Fibroblast of mammary gland (primary cell): ENCODE data around the gene HMGCS1.
"Not testable (repeated sequence)": the region's sequence is repeated elsewhere in the genome, so short reads cannot be mapped to it uniquely, and the experiment has no call there.

Source experiments
- DNase-seq: peaks from one replicate; pipeline ENCODE4 v3.0.0-alpha.2; 2010; ENCODE audit warnings: low read depth
- H3K4me3 ChIP-seq: 2 replicates; pipeline ENCODE4 v1.5.1; 2011; ENCODE audit warnings: low read depth, mild to moderate bottlenecking, low read length, moderate library complexity; ENCODE audit not compliant: control insufficient read depth
- TF ChIP-seq, protein P1 (sequence below): conservative IDR thresholded peaks from 2 replicates; pipeline ENCODE4 v1.5.1; 2011; ENCODE audit warnings: low read depth, low read length, inconsistent platforms; ENCODE audit not compliant: control insufficient read depth, insufficient read depth

Gene HMGCS1

DNA sequence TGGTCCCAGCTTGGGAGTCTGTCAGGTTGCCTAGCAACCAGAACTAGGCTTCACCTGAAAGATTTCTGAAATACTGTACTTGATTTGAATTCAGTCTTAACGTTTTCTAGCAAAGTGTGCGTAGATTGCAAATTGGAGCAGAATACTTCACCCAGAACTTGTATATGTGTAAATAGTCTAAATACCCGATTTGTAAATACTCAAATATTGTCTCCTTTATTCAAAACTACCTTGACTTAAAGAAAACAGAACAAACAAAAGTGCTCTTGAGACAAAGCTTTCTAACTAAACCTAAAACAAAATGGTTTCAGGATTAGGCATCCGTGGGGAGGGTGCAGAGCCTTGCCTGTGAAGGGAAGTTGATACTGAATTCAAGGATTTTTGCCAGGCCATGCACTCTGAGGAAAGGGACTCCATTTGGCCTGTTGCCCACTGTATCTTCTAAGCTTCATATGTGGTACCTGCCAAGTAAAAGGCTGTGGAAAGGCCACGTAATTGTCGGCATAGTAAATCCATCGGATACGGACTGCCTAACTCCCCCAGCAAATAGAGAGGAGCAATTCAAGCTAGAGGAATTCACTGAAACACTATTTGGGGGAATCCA, 744 bp upstream of the HMGCS1 start:
- peak overlapping the region; percentile 37 for H3K4me3 ChIP-seq
- DNase-seq = peak; percentile 57
- TF ChIP-seq, protein P1, sequence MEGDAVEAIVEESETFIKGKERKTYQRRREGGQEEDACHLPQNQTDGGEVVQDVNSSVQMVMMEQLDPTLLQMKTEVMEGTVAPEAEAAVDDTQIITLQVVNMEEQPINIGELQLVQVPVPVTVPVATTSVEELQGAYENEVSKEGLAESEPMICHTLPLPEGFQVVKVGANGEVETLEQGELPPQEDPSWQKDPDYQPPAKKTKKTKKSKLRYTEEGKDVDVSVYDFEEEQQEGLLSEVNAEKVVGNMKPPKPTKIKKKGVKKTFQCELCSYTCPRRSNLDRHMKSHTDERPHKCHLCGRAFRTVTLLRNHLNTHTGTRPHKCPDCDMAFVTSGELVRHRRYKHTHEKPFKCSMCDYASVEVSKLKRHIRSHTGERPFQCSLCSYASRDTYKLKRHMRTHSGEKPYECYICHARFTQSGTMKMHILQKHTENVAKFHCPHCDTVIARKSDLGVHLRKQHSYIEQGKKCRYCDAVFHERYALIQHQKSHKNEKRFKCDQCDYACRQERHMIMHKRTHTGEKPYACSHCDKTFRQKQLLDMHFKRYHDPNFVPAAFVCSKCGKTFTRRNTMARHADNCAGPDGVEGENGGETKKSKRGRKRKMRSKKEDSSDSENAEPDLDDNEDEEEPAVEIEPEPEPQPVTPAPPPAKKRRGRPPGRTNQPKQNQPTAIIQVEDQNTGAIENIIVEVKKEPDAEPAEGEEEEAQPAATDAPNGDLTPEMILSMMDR = no peak

DNA sequence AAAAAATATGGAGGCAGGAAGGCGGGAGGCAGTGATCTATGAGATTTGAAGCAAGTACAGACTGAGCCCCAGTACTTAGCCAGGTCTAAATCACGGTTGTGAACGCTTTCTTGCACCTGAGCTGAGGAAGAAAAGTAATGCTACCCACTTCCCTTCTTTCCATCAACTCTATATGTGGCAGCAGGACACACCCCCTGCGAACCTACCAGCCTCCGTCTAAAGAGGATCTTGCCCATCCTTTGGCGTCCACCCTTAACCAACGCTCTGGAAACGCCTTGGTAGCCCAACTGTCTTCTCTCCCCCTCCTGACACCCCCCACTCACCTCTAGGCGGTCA, 545 bp downstream of the HMGCS1 start:
- TF ChIP-seq, protein P1 = no peak
- H3K4me3 ChIP-seq = peak overlapping the region; percentile 99
- no peak for DNase-seq

DNA sequence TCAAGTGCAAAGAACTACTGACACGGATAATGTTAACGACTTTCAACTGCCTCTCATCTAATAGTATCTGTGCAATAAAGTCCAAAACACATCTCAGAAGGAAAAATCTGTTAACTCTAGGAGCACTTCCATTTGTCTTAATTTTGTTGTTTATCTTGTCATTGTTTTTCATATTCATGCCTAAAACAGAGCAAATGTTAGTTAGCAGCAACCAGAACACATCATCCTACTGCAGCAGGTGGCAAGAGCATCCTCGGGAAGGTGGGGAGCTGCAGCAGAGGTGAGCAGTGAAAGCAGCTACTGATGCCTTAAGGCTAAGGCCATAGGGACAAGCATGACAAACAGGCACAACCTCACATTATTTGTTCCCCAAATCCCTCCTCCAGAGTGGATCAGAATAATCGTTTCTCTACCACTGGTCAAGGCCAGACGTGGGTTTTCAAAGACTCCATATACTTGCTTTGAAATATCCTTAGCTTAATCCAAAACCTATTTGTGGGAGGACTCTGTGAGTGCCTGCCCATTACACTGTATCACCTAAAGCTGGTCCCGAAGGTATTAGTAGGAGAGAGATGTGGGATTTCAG, 1.0 kb downstream of the HMGCS1 start:
- DNase-seq = no peak
- H3K4me3 ChIP-seq = peak overlapping the region; percentile 99
- TF ChIP-seq, protein P1 = no peak

GRCh38 chr5:43309637-43310036, 3.6 kb downstream of the HMGCS1 start:
- H3K4me3 ChIP-seq = peak overlapping the region; percentile 99

DNA sequence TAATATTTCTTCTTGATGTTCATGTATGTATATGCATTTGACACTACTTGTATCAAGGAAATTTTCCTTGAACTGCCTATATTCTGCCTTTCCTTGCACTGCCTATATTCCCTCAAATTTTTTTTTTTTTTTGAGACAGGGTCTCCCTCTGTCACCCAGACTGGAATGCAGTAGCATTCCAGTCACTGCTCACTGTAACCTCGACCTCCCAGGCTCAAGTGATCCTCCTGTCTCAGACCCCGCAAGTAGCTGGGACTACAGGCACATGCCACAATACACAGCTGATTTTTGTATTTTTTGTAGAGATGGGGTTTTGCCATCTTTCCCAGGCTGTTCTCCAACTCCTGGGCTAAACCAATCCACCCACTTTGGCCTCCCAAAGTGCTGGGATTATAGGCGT, 4.1 kb downstream of the HMGCS1 start:
- TF ChIP-seq, protein P1 = no peak
- DNase-seq = no peak
- H3K4me3 ChIP-seq = peak overlapping the region; percentile 15

More at GRCh38 chr5:43309637-43310036, 3.6 kb downstream of the HMGCS1 start:
- DNase-seq = no peak
- TF ChIP-seq, protein P1 = no peak

DNA sequence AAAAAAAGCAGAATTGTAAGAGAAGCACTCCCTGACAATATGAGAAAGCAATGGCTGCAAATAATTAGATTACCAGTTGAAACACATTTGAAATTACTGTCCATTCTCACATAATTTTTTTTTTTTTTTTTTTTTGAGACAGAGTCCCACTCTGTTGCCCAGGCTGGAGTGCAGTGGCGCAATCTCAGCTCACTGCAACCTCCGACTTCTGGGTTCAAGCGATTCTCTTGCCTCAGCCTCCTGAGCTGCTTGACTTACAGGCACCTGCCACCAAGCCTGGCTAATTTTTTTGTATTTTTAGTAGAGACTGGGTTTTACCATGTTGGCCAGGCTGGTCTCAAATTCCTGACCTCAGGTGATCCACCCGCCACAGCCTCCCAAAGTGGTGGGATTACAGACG, 6.3 kb downstream of the HMGCS1 start:
- not testable (repeated sequence) for DNase-seq, H3K4me3 ChIP-seq

DNA sequence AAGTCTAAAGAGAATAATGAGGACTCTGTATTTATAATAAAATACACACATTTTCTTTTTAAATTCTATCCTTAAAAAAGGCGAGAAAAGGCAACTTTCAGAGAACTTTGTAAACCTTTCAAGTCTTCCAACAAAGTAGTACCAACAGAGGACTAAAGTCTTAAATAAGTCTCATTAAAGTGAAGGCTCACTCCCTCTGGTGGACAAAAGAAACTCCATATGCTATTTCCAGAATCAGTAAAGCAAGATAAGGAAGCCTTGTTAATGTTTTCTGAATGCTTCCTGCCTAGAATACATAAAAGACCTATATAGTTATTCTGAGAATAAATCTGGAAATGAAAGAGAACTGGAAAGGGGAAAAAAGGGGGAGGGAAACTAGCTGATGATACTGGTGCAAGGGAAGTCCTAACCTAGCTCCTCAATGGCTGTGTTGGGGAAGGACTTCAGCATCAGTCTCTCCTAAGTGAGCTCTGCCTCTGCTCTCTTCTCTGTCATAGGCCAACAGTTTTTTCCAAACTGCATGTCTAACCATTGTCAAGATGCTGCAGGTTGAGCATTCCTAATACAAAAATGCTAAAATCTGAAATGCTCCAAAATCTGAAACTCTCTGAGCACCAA, 7.2 kb downstream of the HMGCS1 start:
- DNase-seq = peak; percentile 75
- TF ChIP-seq, protein P1 = peak; percentile 63
- no peak overlapping the region for H3K4me3 ChIP-seq
